ENCODE measurements around the gene EYA2. TPM values are rescaled to one million over a fixed set of nuclear protein-coding genes. Genes with fewer than 3 reads are reported as not detected.

EYA2 gene
- total and polyA plus RNA-seq, 2 donors (not counting 3 experiments of a cell fraction or from before 2014, with no cell fraction given), result not detected

GRCh38 chr20:47148059-47148458 is 253.4 kb downstream of the EYA2 start:
- FAIRE-seq (no peak), DNase-seq (ENCODE audit: low read depth, low spot score) (no peak)
- Histone ChIP-seq H3K36me3 (ENCODE audit: control insufficient read depth in 2 of 2, extremely low read depth in 1 of 2, insufficient read depth in 2 of 2, low read length in 2 of 2) (no peaks in the 10 kb centered on the region), H3K4me1 (ENCODE audit: control insufficient read depth, extremely low read depth, insufficient read depth, low read length) (no peaks in the 10 kb centered on the region), H3K9ac (replicated peaks; ENCODE audit: extremely low read depth, insufficient read depth, low read length) (no peak overlapping the region), H2AFZ (ENCODE audit: low read depth, low read length) (no peak overlapping the region), H3K4me2 (ENCODE audit: insufficient read depth, low read length) (no peak overlapping the region), H3K4me3 (replicated peaks in 1 of 3; ENCODE audit: insufficient read depth in 1 of 3, low read depth in 1 of 3, low read length in 3 of 3) (no peak overlapping the region), H3K27me3 (ENCODE audit: control insufficient read depth in 2 of 2, insufficient read depth in 2 of 2, low read length in 2 of 2) (no peaks in the 10 kb centered on the region), H3K9me1 (replicated peaks; ENCODE audit: control insufficient read depth, extremely low read depth, insufficient read depth, low read length) (no peaks in the 10 kb centered on the region), H3K27ac (ENCODE audit: insufficient read depth, low read depth, low read length) (no peak overlapping the region), H4K20me1 (replicated peaks; ENCODE audit: control insufficient read depth, extremely low read depth, insufficient read depth, low read length) (no peaks in the 10 kb centered on the region), H3K79me2 (ENCODE audit: control insufficient read depth, insufficient read depth, low read length) (no peaks in the 10 kb centered on the region), H3K9me3 (replicated peaks; ENCODE audit: control insufficient read depth, insufficient read depth, low read length) (no peaks in the 10 kb centered on the region)
- dilution Hi-C loops (cut with MboI; ENCODE audit: extremely low pct_ligation_motif_present, low sequenced_read_pairs) (no loop called here), intact Hi-C loops (cut with micrococcal nuclease) (no loop called here)
- ChIA-PET POLR2A (no interaction called here), CTCF (interaction anchor here (1.2 kb wide), 2 partner anchors 48 to 396 kb away, joined by 3 read pairs; no protein-coding TSS in a partner anchor)
- no peak for TF ChIP-seq MAX (IDR thresholded peaks at IDR 0.05; ENCODE audit: insufficient read depth, insufficient read length)
- TF ChIP-seq JUN (IDR thresholded peaks at IDR 0.05; ENCODE audit: borderline replicate concordance, insufficient read depth, insufficient read length, low read depth), result no peak
- TF ChIP-seq POLR2AphosphoS5 (IDR thresholded peaks at IDR 0.05; ENCODE audit: insufficient read depth, low read depth, low read length), result no peak
- no peak for TF ChIP-seq CTCF (IDR thresholded peaks at IDR 0.05; ENCODE audit: extremely low read depth in 1 of 2, insufficient read depth in 1 of 2, low read depth in 1 of 2, low read length in 2 of 2)
- TF ChIP-seq FOS (IDR thresholded peaks at IDR 0.05; ENCODE audit: borderline replicate concordance, insufficient read depth, low read length), result no peak
- no peak for TF ChIP-seq MYC (IDR thresholded peaks at IDR 0.05; ENCODE audit: low read depth, low read length)
- no peak for TF ChIP-seq GATA2 (IDR thresholded peaks at IDR 0.05; ENCODE audit: insufficient read depth, insufficient read length, low read depth, low read length)
- no peak for TF ChIP-seq POLR2A (IDR thresholded peaks at IDR 0.05; ENCODE audit: low read depth, low read length)
- TF ChIP-seq EZH2 (IDR thresholded peaks at IDR 0.05; ENCODE audit: borderline replicate concordance, low read depth, low read length, severe bottlenecking), result no peak
- BruUV-seq (replicated peaks), result no TSS peak

Data from endothelial cell of umbilical vein (primary cell).